Neural progenitor cell (in vitro differentiated cells): ENCODE measurements around the gene GRK3. TPM values are rescaled to one million over a fixed set of nuclear protein-coding genes. Genes with fewer than 3 reads are reported as not detected.
"Not testable (repeated sequence)": the region's sequence is repeated elsewhere in the genome, so short reads cannot be mapped to it uniquely, and the experiment has no call there.

Source experiments
- DNase-seq: peaks from one replicate; pipeline ENCODE4 v3.0.0-alpha.2; 2016; ENCODE audit warnings: low spot score
- H2AFZ ChIP-seq: fragments of 200-600 bp; sonication (generic); replicated peaks from 2 replicates; pipeline ENCODE4 v1.6.1; 2016; ENCODE audit warnings: antibody characterized with exemption
- H3F3A ChIP-seq: fragments of 200-600 bp; sonication (generic); 2 replicates; pipeline ENCODE4 v1.6.1; 2016; ENCODE audit warnings: antibody characterized with exemption, low read depth
- H3K27ac ChIP-seq: fragments of 200-600 bp; sonication (generic); 2 replicates; pipeline ENCODE4 v1.5.1; 2016; ENCODE audit warnings: mild to moderate bottlenecking
- H3K27me3 ChIP-seq: fragments of 200-600 bp; sonication (generic); 2 replicates; pipeline ENCODE4 v1.6.1; 2016; ENCODE audit warnings: mild to moderate bottlenecking, moderate library complexity
- H3K36me3 ChIP-seq: fragments of 200-600 bp; sonication (generic); 2 replicates; pipeline ENCODE4 v1.5.1; 2016
- H3K4me1 ChIP-seq: fragments of 200-600 bp; sonication (generic); 2 replicates; pipeline ENCODE4 v1.6.1; 2016; ENCODE audit warnings: mixed run types
- H3K4me2 ChIP-seq: fragments of 200-600 bp; sonication (generic); 2 replicates; pipeline ENCODE4 v1.6.1; 2016
- H3K4me3 ChIP-seq: fragments of 200-600 bp; sonication (generic); 2 replicates; pipeline ENCODE4 v1.5.1; 2016
- H3K79me2 ChIP-seq: fragments of 200-600 bp; sonication (generic); 2 replicates; pipeline ENCODE4 v1.6.1; 2016; ENCODE audit warnings: low read depth
- H3K9ac ChIP-seq: fragments of 200-600 bp; sonication (generic); 2 replicates; pipeline ENCODE4 v1.6.1; 2016
- H3K9me3 ChIP-seq: fragments of 200-600 bp; sonication (generic); 2 replicates; pipeline ENCODE4 v1.5.1; 2016; ENCODE audit warnings: low read depth
- H4K20me1 ChIP-seq: fragments of 200-600 bp; sonication (generic); 2 replicates; pipeline ENCODE4 v1.6.1; 2016; ENCODE audit warnings: low read depth
- H3K27ac Mint-ChIP-seq: 3 replicates; pipeline ENCODE4 v1.8.0; 2021; ENCODE audit warnings: mixed read lengths
- H3K27me3 Mint-ChIP-seq: 2 replicates; pipeline ENCODE4 v1.8.0; 2022; ENCODE audit warnings: low read depth, mild to moderate bottlenecking, inconsistent platforms, moderate library complexity, mixed read lengths; ENCODE audit not compliant: insufficient read depth
- H3K36me3 Mint-ChIP-seq: 3 replicates; pipeline ENCODE4 v1.8.0; 2021; ENCODE audit warnings: mixed read lengths
- H3K4me1 Mint-ChIP-seq: 3 replicates; pipeline ENCODE4 v1.8.0; 2021; ENCODE audit warnings: mixed read lengths
- H3K4me3 Mint-ChIP-seq: 3 replicates; pipeline ENCODE4 v1.8.0; 2021; ENCODE audit warnings: mild to moderate bottlenecking, moderate library complexity, mixed read lengths
- H3K9me3 Mint-ChIP-seq: 3 replicates; pipeline ENCODE4 v1.8.0; 2020; ENCODE audit warnings: mixed read lengths
- CTCF ChIP-seq: fragments of 200-600 bp; sonication (generic); IDR thresholded peaks from 2 replicates; pipeline ENCODE4 v1.5.1; 2017; ENCODE audit warnings: antibody characterized with exemption, mild to moderate bottlenecking
- EZH2 ChIP-seq: fragments of 200-600 bp; sonication (generic); IDR thresholded peaks from 2 replicates; pipeline ENCODE4 v1.6.1; 2017; ENCODE audit warnings: antibody characterized with exemption, mild to moderate bottlenecking, moderate library complexity
- EZH2phosphoT487 ChIP-seq: fragments of 200-600 bp; sonication (generic); IDR thresholded peaks from 2 replicates; pipeline ENCODE4 v1.6.1; 2017; ENCODE audit warnings: antibody characterized with exemption
- total RNA-seq: library from RNA; depleted of rRNA; stranded (reverse); fragments of >200 nt; gene quantifications from 2 replicates; pipeline ENCODE4 v1.2.3, GENCODE V29; 2015; ENCODE audit warnings: low replicate concordance

The GRK3 gene
- total RNA-seq, 1 donor from 2014 or later = 20.8 TPM

GRCh38 chr22:25614791-25615190 lies 50.3 kb downstream of the GRK3 start:
- Mint-ChIP-seq H3K4me1 (peaks cover 20% of the 10 kb centered on the region), H3K9me3 (peaks cover 13% of the 10 kb centered on the region)
- H3K27ac ChIP-seq, H2AFZ ChIP-seq, H3K4me3 Mint-ChIP-seq, H3K27ac Mint-ChIP-seq, H4K20me1 ChIP-seq, H3K27me3 Mint-ChIP-seq, H3K36me3 Mint-ChIP-seq, H3K9ac ChIP-seq, H3K9me3 ChIP-seq, H3K27me3 ChIP-seq, H3K36me3 ChIP-seq, H3K4me3 ChIP-seq, DNase-seq: not testable (repeated sequence)
- H3K4me2 ChIP-seq = peak overlapping the region; percentile 10
- H3K79me2 ChIP-seq = peaks cover 36% of the 10 kb centered on the region
- H3K4me1 ChIP-seq = peaks cover 41% of the 10 kb centered on the region
- peaks cover 25% of the 10 kb centered on the region for H3F3A ChIP-seq

- H3K4me3 Mint-ChIP-seq = no peak overlapping the region
- DNase-seq = no peak
- Histone ChIP-seq H4K20me1 (peaks cover 4% of the 10 kb centered on the region), H3F3A (peaks cover 7% of the 10 kb centered on the region), H3K27ac (no peak overlapping the region), H3K4me3 (no peak overlapping the region), H3K4me1 (peaks cover 27% of the 10 kb centered on the region), H3K9ac (no peak overlapping the region), H3K4me2 (no peak overlapping the region), H3K27me3 (no peaks in the 10 kb centered on the region), H2AFZ (no peak overlapping the region), H3K79me2 (peaks cover 29% of the 10 kb centered on the region), H3K36me3 (no peaks in the 10 kb centered on the region), H3K9me3 (no peaks in the 10 kb centered on the region)
- TF ChIP-seq EZH2 (no peak), CTCF (no peak), EZH2phosphoT487 (no peak)
- H3K27ac Mint-ChIP-seq = peak overlapping the region; percentile 5
- peaks cover 2% of the 10 kb centered on the region for H3K27me3 Mint-ChIP-seq
- H3K4me1 Mint-ChIP-seq = peaks cover 40% of the 10 kb centered on the region
- H3K36me3 Mint-ChIP-seq = peaks cover 6% of the 10 kb centered on the region
- H3K9me3 Mint-ChIP-seq = no peaks in the 10 kb centered on the region
Measured at GRCh38 chr22:25621986-25622385, 57.5 kb downstream of the GRK3 start.

GRCh38 chr22:25623310-25623734 lies 58.8 kb downstream of the GRK3 start:
- Histone ChIP-seq H3K9me3 (no peaks in the 10 kb centered on the region), H3K27ac (no peak overlapping the region), H3K9ac (no peak overlapping the region), H3F3A (peaks cover 3% of the 10 kb centered on the region), H3K36me3 (no peaks in the 10 kb centered on the region), H2AFZ (no peak overlapping the region), H3K4me3 (no peak overlapping the region), H4K20me1 (peaks cover 6% of the 10 kb centered on the region), H3K27me3 (no peaks in the 10 kb centered on the region), H3K4me2 (no peak overlapping the region), H3K79me2 (peaks cover 17% of the 10 kb centered on the region), H3K4me1 (peaks cover 26% of the 10 kb centered on the region)
- Mint-ChIP-seq H3K9me3 (no peaks in the 10 kb centered on the region), H3K4me1 (peaks cover 40% of the 10 kb centered on the region), H3K27ac (no peak overlapping the region), H3K4me3 (no peak overlapping the region), H3K27me3 (peaks cover 2% of the 10 kb centered on the region), H3K36me3 (peaks cover 6% of the 10 kb centered on the region)
- no peak for DNase-seq
- TF ChIP-seq EZH2phosphoT487 = no peak
- TF ChIP-seq EZH2 = no peak
- TF ChIP-seq CTCF = no peak

GRCh38 chr22:25623851-25624250 lies 59.4 kb downstream of the GRK3 start:
- Histone ChIP-seq H3K4me1 (peaks cover 26% of the 10 kb centered on the region), H3K9me3 (no peaks in the 10 kb centered on the region), H3K79me2 (peaks cover 12% of the 10 kb centered on the region), H3K9ac (no peak overlapping the region), H3F3A (peaks cover 3% of the 10 kb centered on the region), H4K20me1 (peaks cover 6% of the 10 kb centered on the region), H3K4me3 (no peak overlapping the region), H3K4me2 (no peak overlapping the region), H2AFZ (no peak overlapping the region), H3K36me3 (no peaks in the 10 kb centered on the region), H3K27me3 (no peaks in the 10 kb centered on the region), H3K27ac (no peak overlapping the region)
- Mint-ChIP-seq H3K9me3 (no peaks in the 10 kb centered on the region), H3K4me1 (peaks cover 40% of the 10 kb centered on the region), H3K36me3 (peaks cover 6% of the 10 kb centered on the region), H3K27ac (no peak overlapping the region), H3K4me3 (no peak overlapping the region), H3K27me3 (peaks cover 2% of the 10 kb centered on the region)
- no peak for TF ChIP-seq EZH2phosphoT487
- TF ChIP-seq CTCF = no peak
- no peak for TF ChIP-seq EZH2
- DNase-seq = no peak
